Measurements from ENCODE around the gene HSF2BP.

DNA sequence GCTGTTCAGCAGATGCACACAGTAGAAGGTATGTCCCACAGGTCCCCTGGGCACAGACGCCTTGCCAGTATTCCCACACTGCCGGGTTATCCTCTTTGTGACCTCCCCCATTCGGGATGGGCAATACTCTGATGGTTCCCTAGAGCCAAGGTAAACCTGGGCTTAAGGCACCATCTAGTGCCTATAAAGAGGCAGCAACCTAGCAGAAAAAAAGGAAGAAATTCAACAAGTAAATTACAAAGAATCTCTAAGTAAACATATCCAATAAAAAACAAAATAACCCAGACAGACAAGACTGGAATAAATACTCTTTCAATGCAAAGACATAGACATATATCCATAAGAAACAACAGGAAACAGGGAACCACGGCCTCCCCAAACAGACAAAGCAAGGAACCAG lies 39.4 kb downstream of the HSF2BP start:
- TF ChIP-seq, protein P1, sequence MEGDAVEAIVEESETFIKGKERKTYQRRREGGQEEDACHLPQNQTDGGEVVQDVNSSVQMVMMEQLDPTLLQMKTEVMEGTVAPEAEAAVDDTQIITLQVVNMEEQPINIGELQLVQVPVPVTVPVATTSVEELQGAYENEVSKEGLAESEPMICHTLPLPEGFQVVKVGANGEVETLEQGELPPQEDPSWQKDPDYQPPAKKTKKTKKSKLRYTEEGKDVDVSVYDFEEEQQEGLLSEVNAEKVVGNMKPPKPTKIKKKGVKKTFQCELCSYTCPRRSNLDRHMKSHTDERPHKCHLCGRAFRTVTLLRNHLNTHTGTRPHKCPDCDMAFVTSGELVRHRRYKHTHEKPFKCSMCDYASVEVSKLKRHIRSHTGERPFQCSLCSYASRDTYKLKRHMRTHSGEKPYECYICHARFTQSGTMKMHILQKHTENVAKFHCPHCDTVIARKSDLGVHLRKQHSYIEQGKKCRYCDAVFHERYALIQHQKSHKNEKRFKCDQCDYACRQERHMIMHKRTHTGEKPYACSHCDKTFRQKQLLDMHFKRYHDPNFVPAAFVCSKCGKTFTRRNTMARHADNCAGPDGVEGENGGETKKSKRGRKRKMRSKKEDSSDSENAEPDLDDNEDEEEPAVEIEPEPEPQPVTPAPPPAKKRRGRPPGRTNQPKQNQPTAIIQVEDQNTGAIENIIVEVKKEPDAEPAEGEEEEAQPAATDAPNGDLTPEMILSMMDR (IDR thresholded peaks at IDR 0.05), result no peak
- TF ChIP-seq POLR2A (IDR thresholded peaks at IDR 0.05), result no peak

Data from tibial nerve (tissue), 3 donors.